ENCODE measurements around the gene DHRS4. TPM values are rescaled to one million over a fixed set of nuclear protein-coding genes. Genes with fewer than 3 reads are reported as not detected.

DHRS4 gene
- total and polyA plus RNA-seq, 11 donors, result 20.3 to 76.3 (median 32.2) TPM

- no peak for TF ChIP-seq CTCF (IDR thresholded peaks at IDR 0.05)
- no peak for TF ChIP-seq POLR2A (IDR thresholded peaks at IDR 0.05)
- H3K4me1 ChIP-seq, result peaks cover 0 to 12% (median 0%) of the 10 kb centered on the region in 12 donors
- no peak overlapping the region for H3K27ac ChIP-seq
- DNase-seq, result no peak
- H3K4me3 ChIP-seq, result no peak overlapping the region
- WGBS, 4 donors, result 80 to 90% (median 87%) methylated on average over 6 of the region's 6 CpGs
- no peaks in the 10 kb centered on the region for H3K9me3 ChIP-seq
- no peaks in the 10 kb centered on the region for H3K36me3 ChIP-seq
- intact Hi-C loops (cut with DNase I), result loop anchor here in 6 of 10 donors (5.0 to 10.0 kb wide), 4 partner anchors 205 to 345 kb away; no protein-coding TSS in a partner anchor
- no peaks in the 10 kb centered on the region for H3K27me3 ChIP-seq
- ATAC-seq, result no peak
Measured at GRCh38 chr14:23931721-23932289, 21.8 kb upstream of the DHRS4 start.

DNA sequence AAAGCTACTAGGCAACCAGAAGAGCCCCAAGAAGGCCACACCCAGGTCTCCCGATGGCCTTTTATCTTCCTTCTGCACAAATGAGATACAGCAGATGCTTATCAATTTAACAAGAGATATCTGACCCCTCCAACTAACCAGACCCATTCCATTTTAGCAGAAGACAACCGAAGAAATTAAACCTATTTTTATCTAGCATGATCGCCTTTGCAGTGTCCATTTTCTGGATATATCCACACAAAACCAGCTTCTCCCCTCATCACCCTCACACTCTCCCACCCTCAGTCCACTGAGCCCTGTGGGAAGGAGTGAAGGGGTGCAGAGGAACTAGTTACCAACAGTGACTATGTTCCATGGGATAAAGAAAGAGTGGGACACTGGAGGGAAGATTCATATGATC, 20.9 kb upstream of the DHRS4 start:
- TF ChIP-seq POLR2A (IDR thresholded peaks at IDR 0.05) (no peak), CTCF (IDR thresholded peaks at IDR 0.05) (no peak)
- H3K9me3 ChIP-seq, result no peaks in the 10 kb centered on the region
- no peaks in the 10 kb centered on the region for H3K36me3 ChIP-seq
- H3K4me1 ChIP-seq, result peaks cover 0 to 12% (median 0%) of the 10 kb centered on the region in 12 donors
- H3K4me3 ChIP-seq, result no peak overlapping the region
- WGBS, 4 donors, result 80 to 82% (median 81%) methylated on average over 3 of the region's 3 CpGs
- H3K27me3 ChIP-seq, result no peaks in the 10 kb centered on the region
- intact Hi-C loops (cut with DNase I), result loop anchor here in 6 of 10 donors (5.0 to 10.0 kb wide), 4 partner anchors 205 to 345 kb away; no protein-coding TSS in a partner anchor
- no peak for DNase-seq
- H3K27ac ChIP-seq, result no peak overlapping the region
- ATAC-seq, result no peak

DNA sequence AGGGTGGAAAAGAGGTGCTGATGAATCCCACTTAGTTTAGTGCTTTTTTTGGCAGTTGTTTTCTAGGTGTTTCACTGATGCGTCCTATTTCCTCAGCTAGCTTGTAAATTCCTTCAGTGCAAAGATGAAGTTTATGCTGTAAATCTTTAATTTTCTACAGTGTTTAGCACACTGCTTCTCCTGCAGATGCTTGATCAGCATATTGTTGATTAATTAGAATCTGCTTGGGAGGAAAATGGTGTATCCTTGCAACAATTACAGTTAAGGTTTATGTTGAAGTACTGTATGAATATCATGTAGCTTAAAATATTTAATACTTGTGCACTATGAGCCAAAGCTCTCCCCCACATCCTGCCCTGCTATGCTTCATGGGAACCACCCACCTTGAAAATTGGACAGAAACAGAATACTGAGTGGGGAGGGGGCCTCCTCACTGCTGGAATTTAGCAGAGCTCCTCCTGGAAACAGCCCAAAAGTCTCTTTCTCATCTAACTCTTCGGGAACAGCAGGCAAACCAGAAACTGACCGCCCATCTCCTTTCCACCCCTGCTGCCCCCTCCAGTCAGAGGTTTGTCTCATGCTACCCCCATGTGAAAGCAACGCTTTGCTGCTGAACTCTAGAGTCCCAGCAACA, 20.3 kb upstream of the DHRS4 start:
- WGBS, 4 donors, result 60 to 67% (median 64%) methylated on average over 4 of the region's 4 CpGs
- Histone ChIP-seq H3K4me1 (peaks cover 0 to 12% (median 0%) of the 10 kb centered on the region in 12 donors), H3K4me3 (no peak overlapping the region), H3K9me3 (no peaks in the 10 kb centered on the region), H3K27me3 (no peaks in the 10 kb centered on the region), H3K36me3 (no peaks in the 10 kb centered on the region), H3K27ac (no peak overlapping the region)
- TF ChIP-seq CTCF (IDR thresholded peaks at IDR 0.05) (no peak), POLR2A (IDR thresholded peaks at IDR 0.05) (no peak)
- intact Hi-C loops (cut with DNase I), result loop anchor here in 6 of 10 donors (5.0 to 10.0 kb wide), 4 partner anchors 206 to 346 kb away; no protein-coding TSS in a partner anchor
- ATAC-seq, result no peak
- DNase-seq, result no peak

DNA sequence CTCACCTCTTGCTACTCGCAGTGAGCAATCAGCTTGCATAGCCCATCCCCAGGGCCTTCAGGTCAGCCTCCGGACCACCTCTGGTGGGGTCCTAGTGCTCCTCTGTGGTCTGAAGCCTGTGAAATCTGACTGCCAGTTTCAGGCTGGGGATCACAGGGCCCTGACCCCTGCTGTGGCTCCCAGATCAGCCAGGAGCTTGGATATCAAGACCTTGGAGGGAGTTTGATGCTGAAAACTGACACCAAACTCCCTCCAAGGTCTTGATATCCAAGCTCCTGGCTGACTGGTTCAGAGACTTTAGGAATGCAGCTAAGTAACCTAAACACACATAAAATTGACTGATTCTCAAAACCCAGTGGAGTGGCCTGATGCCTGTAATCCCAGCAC, 19.8 kb upstream of the DHRS4 start:
- WGBS, 4 donors, result 51 to 67% (median 60%) methylated on average over 2 of the region's 2 CpGs
- ATAC-seq (no peak), DNase-seq (no peak)
- Histone ChIP-seq H3K4me1 (peaks cover 0 to 12% (median 0%) of the 10 kb centered on the region in 12 donors), H3K9me3 (no peaks in the 10 kb centered on the region), H3K4me3 (no peak overlapping the region), H3K27ac (no peak overlapping the region), H3K36me3 (no peaks in the 10 kb centered on the region), H3K27me3 (no peaks in the 10 kb centered on the region)
- no peak for TF ChIP-seq POLR2A (IDR thresholded peaks at IDR 0.05)
- no peak for TF ChIP-seq CTCF (IDR thresholded peaks at IDR 0.05)
- intact Hi-C loops (cut with DNase I), result loop anchor here in 6 of 10 donors (5.0 to 10.0 kb wide), 4 partner anchors 206 to 346 kb away; no protein-coding TSS in a partner anchor

Data from heart left ventricle (tissue), 16 donors.